IPS DF 6.9 (cell line): ENCODE results near the gene GNS.

ENCODE experiments used
- DNase-seq: peaks from one replicate; pipeline ENCODE4 v3.0.0-alpha.2; 2013; ENCODE audit warnings: low read depth, low spot score
- H3K27ac ChIP-seq: one replicate; pipeline ENCODE4 v1.5.1; 2013; ENCODE audit warnings: low read length, control low read depth
- H3K27me3 ChIP-seq: 2 replicates; pipeline ENCODE4 v1.6.1; 2013; ENCODE audit warnings: mild to moderate bottlenecking, low read length; ENCODE audit not compliant: control insufficient read depth, insufficient read depth
- H3K36me3 ChIP-seq: 2 replicates; pipeline ENCODE4 v1.6.1; 2013; ENCODE audit warnings: low read length; ENCODE audit not compliant: control insufficient read depth, insufficient read depth
- H3K4me1 ChIP-seq: 2 replicates; pipeline ENCODE4 v1.6.1; 2013; ENCODE audit warnings: low read length; ENCODE audit not compliant: control insufficient read depth, insufficient read depth
- H3K4me3 ChIP-seq: 2 replicates; pipeline ENCODE4 v1.5.1; 2013; ENCODE audit warnings: mild to moderate bottlenecking, low read length
- H3K9me3 ChIP-seq: 2 replicates; pipeline ENCODE4 v1.6.1; 2013; ENCODE audit warnings: low read length, inconsistent platforms; ENCODE audit not compliant: control insufficient read depth, insufficient read depth
- WGBS: extraction: QIAGEN DNeasy Blood & Tissue Kit; methylation state at CpG from one replicate; pipeline ENCODE4 v1.1.7; 2013; ENCODE audit warnings: mixed read lengths, missing lambda C conversion rate; ENCODE audit not compliant: insufficient read length, insufficient coverage; 5-methylcytosine and 5-hydroxymethylcytosine counted together

The GNS gene

DNA sequence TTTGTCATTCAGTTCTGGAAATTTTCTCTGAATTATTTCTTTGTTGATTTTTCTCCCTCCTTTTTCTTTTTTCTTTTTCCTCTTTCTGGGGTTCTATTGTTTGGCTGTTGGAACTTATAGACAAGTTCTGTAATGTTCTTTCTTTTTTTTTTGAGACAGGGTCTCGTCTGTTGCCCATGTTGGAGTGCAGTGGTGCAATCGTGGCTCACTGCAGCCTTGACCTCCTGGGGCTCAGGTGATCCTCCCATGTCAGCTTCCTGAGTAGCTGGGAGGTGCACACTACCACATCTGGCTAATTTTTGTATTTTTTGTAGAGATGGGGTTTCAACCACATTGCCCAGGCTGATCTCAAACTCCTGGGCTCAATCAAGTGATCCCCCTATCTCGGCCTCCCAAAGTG is 35.1 kb upstream of the GNS start:
- H3K4me1 ChIP-seq: no peaks in the 10 kb centered on the region
- no CpG with 5 or more reads among the region's 3 CpGs for WGBS
- no peaks in the 10 kb centered on the region for H3K36me3 ChIP-seq
- no peak overlapping the region for H3K4me3 ChIP-seq
- no peaks in the 10 kb centered on the region for H3K27me3 ChIP-seq
- H3K9me3 ChIP-seq: no peaks in the 10 kb centered on the region
- H3K27ac ChIP-seq: no peak overlapping the region
- no peak for DNase-seq

DNA sequence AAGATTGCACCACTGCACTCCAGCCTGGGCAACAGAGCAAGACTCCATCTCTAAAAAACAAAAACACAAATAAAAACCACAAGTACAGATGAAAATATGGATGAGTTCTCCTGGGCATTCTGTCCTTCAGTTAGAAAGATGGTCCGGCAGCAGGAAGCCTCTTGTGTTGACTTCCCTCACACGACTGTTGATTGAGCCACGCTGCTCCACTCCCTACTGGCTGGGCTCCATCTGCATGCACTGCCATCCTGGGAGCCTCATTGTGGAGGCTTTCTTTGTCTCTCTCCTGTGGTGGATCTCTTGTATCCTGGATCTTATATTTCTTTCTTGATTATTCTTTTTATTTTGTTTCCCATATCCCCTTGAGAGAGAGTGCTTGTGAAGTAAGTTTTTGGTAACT is 34.4 kb upstream of the GNS start:
- H3K27me3 ChIP-seq: no peaks in the 10 kb centered on the region
- H3K4me1 ChIP-seq: no peaks in the 10 kb centered on the region
- H3K27ac ChIP-seq: no peak overlapping the region
- H3K36me3 ChIP-seq: no peaks in the 10 kb centered on the region
- no peak for DNase-seq
- no CpG with 5 or more reads among the region's 3 CpGs for WGBS
- no peak overlapping the region for H3K4me3 ChIP-seq
- no peaks in the 10 kb centered on the region for H3K9me3 ChIP-seq

DNA sequence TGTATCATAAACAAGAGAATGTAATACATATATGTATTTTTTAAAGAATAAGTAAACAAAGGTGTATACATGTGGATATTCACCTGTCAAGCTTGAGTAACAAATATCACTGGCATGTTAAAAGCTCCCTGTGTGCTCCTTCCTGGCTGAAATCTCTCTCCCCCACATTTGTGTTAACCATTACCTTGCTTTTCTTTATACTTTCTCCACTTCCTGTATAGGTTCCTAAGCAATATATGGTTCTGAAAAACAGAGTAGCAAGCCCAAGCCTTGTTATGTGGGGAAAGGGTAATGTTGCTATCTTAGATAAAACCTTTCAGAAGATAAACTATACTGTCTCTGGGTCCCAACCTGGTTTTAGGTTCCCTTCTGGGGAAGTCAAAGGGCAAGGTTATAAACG is 32.9 kb upstream of the GNS start:
- Histone ChIP-seq H3K4me3 (no peak overlapping the region), H3K36me3 (no peaks in the 10 kb centered on the region), H3K27me3 (no peaks in the 10 kb centered on the region), H3K4me1 (peaks cover 1% of the 10 kb centered on the region; the same call in 1 of the 2 replicates), H3K27ac (no peak overlapping the region), H3K9me3 (no peaks in the 10 kb centered on the region)
- DNase-seq: no peak
- WGBS: no CpG with 5 or more reads among the region's 1 CpG

DNA sequence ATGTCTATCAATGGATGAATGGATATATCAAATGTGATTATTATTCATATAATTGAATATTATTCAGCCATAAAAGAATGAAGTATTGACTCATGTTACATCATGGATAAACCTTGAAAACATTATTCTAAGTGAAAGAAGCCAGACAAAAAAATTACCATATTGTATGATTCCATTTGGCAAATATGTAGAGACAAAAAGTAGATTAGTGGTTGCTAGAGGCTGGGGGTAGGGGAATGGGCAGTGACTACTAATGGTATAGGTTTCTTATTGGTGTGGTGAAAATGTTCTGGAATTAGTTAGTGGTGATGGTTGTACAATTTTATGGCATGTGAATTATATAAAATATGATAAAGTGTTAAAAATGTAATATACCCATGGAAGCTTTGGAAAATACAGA is 31.8 kb upstream of the GNS start:
- Histone ChIP-seq H3K27ac (no peak overlapping the region), H3K27me3 (no peaks in the 10 kb centered on the region)

DNA sequence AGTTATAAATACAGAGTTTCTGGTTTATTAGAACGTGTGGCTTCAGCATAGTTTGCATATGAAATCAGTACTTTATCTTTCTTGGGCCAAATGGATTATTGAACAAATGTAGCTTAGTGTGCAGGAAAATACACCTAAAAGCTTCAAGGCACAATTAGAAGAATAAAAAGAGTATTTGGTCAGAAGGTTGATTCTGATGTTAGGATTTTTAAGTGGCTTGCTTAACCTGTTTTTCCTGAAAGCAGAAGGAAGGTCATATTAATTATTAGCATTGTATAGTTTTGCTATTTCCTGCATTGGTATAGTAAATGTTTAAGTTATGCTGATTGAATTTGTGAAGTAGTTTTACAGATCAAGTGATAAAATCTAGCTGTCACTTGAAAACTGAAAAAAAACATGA is 31.0 kb upstream of the GNS start:
- no peaks in the 10 kb centered on the region for H3K36me3 ChIP-seq
- no peak overlapping the region for H3K4me3 ChIP-seq
- WGBS: no CpG with 5 or more reads among the region's 1 CpG
- no peak for DNase-seq
- no peak overlapping the region for H3K27ac ChIP-seq
- H3K9me3 ChIP-seq: no peaks in the 10 kb centered on the region
- H3K27me3 ChIP-seq: no peaks in the 10 kb centered on the region
- peaks cover 1% of the 10 kb centered on the region; the same call in 1 of the 2 replicates for H3K4me1 ChIP-seq

More for the DNA sequence above, 31.8 kb upstream of the GNS start:
- DNase-seq: no peak
- Histone ChIP-seq H3K9me3 (no peaks in the 10 kb centered on the region), H3K36me3 (no peaks in the 10 kb centered on the region), H3K4me3 (no peak overlapping the region), H3K4me1 (peaks cover 1% of the 10 kb centered on the region; the same call in 1 of the 2 replicates)

DNA sequence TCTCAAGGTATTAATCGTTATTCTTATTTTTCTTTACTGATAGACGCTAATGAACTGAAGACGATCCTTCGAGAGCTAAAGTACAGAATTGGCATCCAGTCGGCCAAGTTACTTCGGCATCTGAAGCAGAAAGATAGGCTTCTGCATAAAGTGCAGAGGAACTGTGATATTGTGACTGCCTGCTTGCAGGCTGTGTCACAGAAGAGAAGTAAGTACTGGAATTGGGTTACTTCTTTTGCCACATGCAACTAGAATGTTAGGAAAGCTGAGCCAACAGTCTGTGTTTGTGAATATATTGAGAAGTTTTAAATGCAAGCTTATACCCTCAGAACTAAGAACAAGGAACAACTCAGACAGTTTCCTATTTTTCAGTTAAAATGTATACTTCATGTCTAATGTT is 26.6 kb upstream of the GNS start:
- H3K27me3 ChIP-seq: peaks cover 9% of the 10 kb centered on the region; the same call in 1 of the 2 replicates
- WGBS: no CpG with 5 or more reads among the region's 6 CpGs

DNA sequence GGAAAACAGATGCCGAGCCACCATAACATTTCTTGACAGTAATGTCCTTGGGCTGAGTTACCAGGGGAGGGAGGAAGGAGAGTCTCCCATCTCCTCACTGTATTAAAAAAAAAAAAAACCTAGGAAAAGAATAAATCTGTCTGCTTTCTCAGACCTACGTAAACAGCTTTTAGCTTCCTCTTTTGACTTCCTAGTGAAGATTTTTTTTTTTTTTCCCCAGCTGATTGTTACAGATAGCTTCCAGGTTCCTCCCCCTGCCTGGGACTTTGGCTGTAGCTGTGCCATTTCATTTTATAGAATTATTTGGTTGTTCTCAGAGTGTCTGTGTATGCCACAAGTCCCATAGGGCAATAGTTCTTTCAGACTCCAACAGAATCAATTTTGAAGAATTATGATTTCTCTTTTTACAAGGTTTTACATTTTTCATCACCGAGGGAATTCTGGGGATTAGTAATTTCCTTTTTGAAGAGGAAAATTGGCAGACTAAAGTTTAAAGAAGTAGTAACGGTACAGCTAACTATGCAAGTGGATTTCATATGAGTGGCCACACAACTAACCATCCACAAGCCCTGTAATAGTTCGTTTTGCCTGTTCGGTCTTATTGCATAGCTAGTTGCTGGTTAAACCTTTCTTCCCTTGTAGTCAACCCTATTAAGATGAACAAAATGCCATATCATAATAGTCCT is 23.1 kb upstream of the GNS start:
- no peaks in the 10 kb centered on the region for H3K4me1 ChIP-seq
- H3K27ac ChIP-seq: no peak overlapping the region
- H3K36me3 ChIP-seq: no peaks in the 10 kb centered on the region; the same call in 1 of the 2 replicates
- no peak overlapping the region for H3K4me3 ChIP-seq
- peaks cover 14% of the 10 kb centered on the region; the same call in 1 of the 2 replicates for H3K27me3 ChIP-seq
- H3K9me3 ChIP-seq: no peaks in the 10 kb centered on the region
- no CpG with 5 or more reads among the region's 6 CpGs for WGBS
- DNase-seq: no peak

More for the DNA sequence above, 26.6 kb upstream of the GNS start:
- Histone ChIP-seq H3K27ac (no peak overlapping the region), H3K9me3 (no peaks in the 10 kb centered on the region), H3K36me3 (no peaks in the 10 kb centered on the region), H3K4me1 (peaks cover 1% of the 10 kb centered on the region; the same call in 1 of the 2 replicates), H3K4me3 (no peak overlapping the region)
- DNase-seq: no peak

DNA sequence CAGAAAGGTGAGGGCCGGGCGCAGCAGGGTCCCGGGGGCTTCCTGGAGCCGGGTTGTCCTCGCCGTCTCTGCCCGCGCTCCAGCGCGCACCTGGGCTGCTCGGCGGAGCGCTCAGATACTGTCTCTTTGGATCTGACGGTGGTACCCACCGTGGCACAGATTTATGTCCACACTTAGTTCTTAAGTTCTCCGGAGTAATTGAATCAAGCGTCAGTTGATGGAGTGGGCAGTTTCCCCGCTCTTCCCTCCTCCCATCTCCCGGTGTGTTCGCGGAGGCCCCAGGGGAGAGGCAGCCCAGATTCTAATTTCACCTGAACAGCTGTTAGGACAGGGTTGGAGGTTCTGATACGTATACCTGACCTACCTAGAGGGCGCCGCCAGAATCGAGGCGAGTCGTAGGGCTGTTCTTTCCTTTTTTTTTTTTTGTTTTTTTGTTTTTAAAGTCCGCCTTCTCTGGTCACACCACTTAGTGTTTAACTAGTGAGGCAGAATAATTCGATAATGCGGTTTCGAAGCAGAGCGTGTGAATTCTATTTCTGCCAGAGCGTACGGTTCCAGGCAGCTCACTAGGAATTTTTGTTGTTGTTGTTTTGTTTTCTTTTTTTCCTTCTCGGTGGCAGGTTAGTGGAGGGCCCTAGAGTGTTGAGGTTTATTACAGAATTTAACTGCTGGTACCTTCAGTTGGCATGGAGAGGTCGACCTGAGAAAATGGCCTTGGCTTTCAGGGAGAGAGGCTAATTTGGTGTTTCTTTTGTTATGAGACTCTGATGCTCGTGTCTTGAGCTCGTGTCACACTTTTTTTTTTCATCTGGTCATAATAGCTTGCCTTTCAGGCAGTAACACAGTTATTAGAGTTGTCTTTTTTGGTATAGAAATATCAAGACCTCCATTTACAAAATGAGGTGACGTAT is 22.3 kb upstream of the GNS start:
- no peak for DNase-seq
- no CpG with 5 or more reads among the region's 39 CpGs for WGBS
- Histone ChIP-seq H3K27me3 (peaks cover 14% of the 10 kb centered on the region; the same call in 1 of the 2 replicates), H3K36me3 (no peaks in the 10 kb centered on the region; the same call in 1 of the 2 replicates), H3K4me1 (no peaks in the 10 kb centered on the region), H3K9me3 (no peaks in the 10 kb centered on the region), H3K27ac (no peak overlapping the region), H3K4me3 (peak overlapping the region; percentile 36; the same call in 1 of the 2 replicates)

DNA sequence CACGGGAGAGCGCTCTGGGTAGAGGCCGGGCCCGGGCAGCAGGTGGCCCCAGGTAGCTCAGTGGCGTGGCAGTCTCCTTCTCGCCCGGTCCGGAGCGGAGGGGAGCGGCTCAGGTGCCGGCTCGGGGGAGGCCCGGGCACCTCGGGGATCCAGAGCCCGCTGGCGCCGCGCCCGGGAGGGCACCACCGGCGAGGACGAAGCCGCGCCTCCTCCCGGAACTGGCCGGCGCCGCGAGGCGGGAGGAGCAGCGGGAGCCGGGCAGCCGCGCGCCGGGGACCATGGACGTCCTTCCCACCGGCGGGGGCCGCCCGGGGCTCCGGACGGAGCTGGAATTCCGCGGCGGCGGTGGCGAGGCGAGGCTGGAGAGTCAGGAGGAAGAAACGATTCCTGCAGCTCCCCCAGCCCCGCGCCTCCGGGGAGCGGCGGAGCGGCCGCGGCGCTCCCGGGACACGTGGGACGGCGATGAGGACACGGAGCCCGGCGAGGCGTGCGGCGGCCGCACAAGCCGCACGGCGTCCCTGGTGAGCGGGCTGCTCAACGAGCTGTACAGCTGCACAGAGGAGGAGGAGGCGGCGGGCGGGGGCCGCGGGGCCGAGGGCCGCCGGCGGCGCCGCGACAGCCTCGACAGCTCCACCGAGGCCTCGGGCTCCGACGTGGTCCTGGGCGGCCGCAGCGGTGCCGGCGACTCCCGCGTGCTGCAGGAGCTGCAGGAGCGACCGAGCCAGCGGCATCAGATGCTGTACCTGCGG is 21.5 kb upstream of the GNS start:
- no peak for DNase-seq
- no peaks in the 10 kb centered on the region; the same call in 1 of the 2 replicates for H3K36me3 ChIP-seq
- H3K27ac ChIP-seq: no peak overlapping the region
- WGBS: no CpG with 5 or more reads among the region's 103 CpGs
- H3K4me1 ChIP-seq: no peaks in the 10 kb centered on the region
- H3K9me3 ChIP-seq: no peaks in the 10 kb centered on the region
- H3K4me3 ChIP-seq: peak overlapping the region; percentile 36; the same call in 1 of the 2 replicates
- H3K27me3 ChIP-seq: peaks cover 14% of the 10 kb centered on the region; the same call in 1 of the 2 replicates

DNA sequence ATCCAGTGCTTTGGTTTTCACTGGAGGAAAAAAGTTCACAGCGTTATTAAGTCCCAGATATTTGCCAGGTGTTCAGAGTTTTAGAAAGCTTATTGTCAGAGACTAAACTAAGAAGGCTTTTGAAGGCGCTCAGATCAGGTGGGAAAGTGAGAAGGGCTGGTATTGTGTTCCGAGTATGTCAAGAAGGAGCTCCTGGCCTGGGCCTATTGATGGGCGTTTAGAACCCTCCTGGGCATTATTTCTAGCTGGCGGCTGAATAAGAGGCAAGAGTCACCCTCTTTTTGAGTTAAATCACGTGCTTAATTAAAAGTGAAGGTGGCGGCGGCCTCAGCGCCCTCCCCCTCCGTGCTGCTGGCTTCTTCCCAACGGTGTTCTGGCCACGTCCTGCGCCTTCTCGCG is 20.9 kb upstream of the GNS start:
- H3K4me3 ChIP-seq: peak overlapping the region; percentile 36; the same call in 1 of the 2 replicates
- H3K36me3 ChIP-seq: no peaks in the 10 kb centered on the region; the same call in 1 of the 2 replicates
- peaks cover 14% of the 10 kb centered on the region; the same call in 1 of the 2 replicates for H3K27me3 ChIP-seq
- no CpG with 5 or more reads among the region's 15 CpGs for WGBS
- H3K27ac ChIP-seq: no peak overlapping the region
- no peak for DNase-seq
- no peaks in the 10 kb centered on the region for H3K4me1 ChIP-seq
- H3K9me3 ChIP-seq: no peaks in the 10 kb centered on the region
